Measurements from ENCODE around the gene CELF5.
"Not testable (repeated sequence)": the region's sequence is repeated elsewhere in the genome, so short reads cannot be mapped to it uniquely, and the experiment has no call there.

Gene CELF5

DNA sequence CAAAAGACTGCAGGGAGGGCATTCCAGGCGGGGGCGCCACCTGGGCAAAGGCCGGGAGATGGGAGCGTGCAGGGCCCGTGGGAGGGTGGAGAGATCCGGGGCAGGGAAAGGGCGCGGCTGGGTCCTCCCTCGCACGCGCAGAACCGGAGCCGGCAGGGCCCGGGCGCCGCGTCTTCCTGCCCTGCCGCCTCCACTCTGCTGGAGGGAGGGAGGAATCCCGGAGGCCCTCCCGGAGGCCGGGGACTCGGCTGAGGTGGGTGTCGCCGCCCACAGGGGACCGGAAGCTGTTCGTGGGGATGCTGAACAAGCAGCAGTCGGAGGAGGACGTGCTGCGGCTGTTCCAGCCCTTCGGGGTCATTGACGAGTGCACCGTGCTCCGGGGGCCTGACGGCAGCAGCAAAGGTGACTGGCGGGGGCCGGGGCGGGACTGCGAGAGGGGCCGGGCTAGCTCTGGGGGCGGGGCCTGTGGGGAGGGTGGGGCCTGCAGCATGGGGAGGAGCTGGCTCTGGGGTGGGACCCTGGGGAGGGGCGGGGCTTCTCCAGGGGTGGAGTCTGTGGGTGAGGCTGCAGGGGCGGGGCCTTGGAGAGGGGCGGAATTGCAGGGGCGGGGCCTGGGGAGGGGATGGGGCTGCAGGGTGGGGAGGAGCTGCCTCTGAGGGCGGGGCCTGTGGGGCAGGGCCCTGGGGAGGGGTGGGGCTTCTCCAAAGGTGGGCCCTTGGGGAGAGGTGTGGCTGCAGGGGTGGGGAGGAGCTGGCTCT is 51.3 kb downstream of the CELF5 start:
- peak; percentile 91 for DNase-seq

DNA sequence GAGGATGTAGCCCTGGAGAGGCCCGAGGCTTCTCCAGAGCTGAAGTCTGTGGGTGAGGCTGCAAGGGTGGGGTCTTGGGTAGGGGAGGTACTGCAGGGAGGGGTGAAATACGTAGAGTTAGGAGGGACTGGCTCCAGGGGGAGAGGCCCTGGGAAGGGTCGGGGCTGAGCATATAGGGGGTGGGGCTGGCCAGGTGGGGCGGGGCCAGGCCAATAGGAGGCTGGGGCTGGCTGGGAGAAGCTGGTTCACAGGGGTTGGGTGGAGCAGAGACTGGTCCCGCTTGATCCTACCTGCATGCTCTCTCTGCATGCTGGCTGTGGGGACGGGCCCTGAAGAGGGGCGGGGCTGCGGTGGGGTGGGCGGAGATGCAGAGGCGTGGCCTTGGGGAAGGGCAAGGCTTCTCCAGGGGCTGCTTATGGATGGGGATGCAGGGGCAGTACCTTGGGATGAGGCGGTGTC is 51.9 kb downstream of the CELF5 start:
- peak; percentile 91 for DNase-seq

DNA sequence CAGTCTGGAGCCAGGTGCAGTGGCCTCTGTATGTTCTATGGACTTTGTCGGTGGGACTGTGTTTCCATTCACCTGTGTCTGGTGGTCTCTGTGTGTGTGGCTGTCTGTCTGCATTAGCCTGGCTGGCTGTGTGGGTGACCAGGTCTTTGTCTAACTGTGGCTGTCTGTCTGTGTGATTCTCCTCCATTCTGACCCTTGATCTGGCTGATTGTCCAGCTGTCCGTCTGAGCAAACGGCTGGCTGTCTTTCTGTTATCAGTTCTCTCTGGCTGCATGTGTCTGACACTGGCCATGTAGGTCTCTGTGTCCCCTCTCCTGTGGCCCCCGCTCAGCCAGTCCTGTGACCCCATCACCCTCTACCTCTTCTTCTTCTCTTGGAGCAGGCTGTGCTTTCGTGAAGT is 53.2 kb downstream of the CELF5 start:
- DNase-seq, result no peak

DNA sequence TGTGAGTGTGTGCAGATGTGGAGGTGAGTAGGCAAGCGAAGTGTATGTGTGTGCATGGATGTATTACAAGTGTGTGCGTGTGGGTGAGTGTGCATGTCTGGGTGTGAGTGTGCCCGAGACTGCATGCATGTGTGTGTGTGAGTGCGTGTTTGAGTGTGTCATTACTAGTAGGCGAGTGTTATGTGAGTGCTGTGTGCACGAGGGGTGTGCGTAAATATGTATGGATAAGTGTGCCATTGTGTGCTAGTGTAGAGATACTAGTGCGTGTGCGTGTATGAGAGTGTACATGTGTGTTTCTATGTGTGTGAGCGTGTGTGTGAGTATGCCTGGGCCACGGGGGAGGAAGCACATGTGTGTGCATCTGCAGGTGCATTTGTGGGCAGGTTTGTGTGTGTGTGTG is 53.8 kb downstream of the CELF5 start:
- DNase-seq, result no peak

DNA sequence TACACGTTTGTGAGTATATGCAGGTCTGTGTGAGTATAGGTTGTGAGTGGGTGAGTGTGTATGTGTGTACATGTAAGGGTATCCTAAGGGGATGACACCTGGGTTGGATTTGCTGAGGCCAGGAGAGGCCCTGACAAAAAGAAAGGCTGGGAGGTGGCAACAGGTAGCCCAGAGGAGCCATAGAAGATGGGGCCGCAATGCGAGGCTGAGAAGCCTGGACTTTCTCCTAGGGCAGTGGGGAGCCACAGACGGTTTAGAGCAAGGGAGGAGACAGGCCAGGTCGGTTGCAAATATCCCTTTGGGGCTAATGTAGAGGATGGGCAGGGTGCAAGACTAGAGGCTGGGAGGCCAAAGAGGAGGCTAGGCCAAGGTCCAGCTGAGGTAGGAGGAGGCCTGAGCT is 54.3 kb downstream of the CELF5 start:
- no peak for DNase-seq

DNA sequence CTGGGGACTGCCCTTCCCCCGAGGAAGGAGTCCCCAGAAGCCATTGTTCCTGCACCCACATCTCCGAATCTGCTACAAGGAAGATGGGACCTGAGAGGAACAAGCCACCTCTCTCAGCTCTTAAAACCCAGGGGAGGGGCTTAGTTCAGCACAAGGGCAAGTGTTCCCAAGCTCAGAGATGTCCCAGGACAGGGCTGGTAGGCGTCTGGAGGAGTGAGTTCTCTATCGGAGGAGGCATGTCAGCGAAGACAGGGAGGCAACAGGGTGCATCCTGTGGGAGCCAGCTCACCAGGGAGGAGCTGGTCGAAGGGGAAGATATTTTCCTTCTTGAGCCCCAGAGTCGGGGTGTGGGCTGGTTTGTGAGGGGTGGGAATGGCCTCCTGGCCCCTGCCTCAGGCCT is 54.8 kb downstream of the CELF5 start:
- no peak for DNase-seq

DNA sequence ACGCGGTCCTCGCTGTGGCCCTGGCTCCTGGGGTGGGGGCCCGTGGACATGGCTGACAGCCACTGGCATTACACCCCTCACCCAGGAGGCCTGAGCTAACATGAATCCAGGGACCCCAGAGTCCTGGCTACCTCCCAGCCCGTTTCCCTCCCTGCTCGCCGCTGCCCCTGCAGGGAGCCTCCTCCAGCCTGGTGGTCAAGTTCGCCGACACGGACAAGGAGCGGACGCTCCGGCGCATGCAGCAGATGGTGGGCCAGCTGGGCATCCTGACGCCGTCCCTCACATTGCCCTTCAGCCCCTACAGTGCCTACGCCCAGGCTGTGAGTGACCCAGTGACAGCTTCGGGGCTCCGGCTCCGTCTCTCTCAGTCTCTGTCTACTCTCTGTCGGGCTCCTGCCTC is 56.6 kb downstream of the CELF5 start:
- DNase-seq, result no peak

DNA sequence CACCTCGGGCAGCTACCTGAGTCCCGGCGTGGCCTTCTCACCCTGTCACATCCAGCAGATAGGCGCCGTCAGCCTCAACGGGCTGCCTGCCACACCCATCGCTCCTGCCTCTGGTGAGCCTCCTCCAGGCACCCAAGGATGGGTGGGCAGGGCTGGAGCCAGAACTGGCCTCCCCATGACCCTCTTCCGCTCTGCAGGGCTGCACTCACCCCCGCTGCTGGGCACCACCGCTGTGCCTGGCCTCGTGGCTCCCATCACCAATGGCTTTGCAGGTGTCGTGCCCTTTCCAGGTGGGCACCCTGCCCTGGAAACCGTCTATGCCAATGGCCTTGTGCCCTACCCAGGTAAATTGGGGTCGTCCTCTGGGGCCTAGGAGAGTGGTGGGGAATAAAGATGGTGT is 57.7 kb downstream of the CELF5 start:
- no peak for DNase-seq

DNA sequence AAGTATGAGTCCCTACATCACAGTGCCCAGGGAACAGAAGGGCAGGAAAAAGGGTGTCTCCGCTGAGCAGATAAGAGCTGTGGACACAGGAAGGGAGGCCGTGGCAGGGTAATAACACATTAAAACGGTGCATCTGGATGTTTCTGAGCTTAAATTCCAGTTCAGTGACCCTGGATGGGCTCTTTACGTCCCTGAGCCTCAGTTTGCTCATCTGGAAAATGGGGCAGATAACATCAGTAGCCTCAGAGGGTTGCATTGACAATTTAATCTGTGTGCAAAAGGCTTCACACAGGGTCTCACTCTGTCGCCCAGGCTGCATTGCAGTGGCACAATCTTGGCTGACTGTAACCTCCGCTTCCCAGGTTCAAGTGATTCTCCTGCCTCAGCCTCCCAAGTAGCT is 58.1 kb downstream of the CELF5 start:
- DNase-seq, result no peak

DNA sequence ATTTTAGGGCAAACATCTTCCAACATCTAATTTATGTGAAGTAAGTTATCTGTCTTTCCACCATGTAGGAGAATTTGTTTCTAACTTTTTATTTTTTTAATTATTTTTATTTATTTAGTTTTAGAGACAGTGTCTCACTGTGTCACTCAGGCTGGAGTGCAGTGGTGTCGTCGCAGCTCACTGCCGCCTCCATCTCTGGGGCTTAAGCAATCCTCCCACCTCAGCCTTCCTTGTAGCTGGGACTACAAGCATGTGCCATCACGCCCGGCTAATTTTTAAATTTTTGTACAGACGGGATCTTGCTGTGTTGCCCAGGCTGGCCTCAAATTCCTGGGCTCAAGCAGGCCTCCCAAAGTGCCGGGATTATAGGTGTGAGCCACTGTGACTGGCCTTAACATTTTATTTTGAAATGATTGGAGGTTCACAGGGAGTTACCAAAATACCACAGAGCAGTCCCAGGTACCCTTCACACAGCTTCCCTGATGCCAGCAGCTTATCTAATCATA is 58.8 kb downstream of the CELF5 start:
- DNase-seq, result no peak

DNA sequence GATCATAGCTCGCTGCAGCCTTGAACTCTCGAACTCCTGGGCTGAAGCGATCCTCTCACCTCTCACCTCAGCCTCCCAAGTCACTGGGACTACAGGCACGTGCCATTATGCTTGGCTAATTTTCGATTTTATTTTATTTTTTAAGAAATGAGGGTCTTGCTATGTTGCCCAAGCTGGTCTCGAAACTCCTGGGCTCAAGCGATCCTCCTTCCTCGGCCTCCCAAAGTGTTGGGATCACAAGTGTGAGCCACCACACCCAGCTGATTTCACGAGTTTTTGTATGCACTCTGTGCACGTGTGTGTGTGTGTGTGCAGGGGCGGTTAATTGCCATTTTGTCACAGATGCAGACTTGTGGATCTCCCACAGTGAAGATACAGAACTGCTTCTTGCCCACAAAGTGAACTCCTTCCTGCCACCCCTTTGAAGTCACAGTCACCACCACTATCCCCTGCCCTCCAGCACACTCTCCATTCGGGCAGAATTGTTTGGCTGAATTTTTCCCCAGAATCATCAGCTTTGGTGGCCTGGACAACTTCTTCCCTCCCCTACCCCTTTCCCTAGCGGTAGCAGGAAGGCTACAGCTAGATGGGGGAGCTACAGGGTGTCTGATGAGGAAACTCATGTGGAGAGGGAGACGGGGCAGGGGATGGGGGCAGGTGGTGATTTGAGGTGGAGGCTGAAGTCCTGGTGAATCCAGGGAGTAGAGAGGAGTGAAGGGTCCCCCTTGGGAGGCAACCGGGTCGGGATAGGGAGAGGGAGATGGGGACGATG is 59.6 kb downstream of the CELF5 start:
- DNase-seq, result no peak

DNA sequence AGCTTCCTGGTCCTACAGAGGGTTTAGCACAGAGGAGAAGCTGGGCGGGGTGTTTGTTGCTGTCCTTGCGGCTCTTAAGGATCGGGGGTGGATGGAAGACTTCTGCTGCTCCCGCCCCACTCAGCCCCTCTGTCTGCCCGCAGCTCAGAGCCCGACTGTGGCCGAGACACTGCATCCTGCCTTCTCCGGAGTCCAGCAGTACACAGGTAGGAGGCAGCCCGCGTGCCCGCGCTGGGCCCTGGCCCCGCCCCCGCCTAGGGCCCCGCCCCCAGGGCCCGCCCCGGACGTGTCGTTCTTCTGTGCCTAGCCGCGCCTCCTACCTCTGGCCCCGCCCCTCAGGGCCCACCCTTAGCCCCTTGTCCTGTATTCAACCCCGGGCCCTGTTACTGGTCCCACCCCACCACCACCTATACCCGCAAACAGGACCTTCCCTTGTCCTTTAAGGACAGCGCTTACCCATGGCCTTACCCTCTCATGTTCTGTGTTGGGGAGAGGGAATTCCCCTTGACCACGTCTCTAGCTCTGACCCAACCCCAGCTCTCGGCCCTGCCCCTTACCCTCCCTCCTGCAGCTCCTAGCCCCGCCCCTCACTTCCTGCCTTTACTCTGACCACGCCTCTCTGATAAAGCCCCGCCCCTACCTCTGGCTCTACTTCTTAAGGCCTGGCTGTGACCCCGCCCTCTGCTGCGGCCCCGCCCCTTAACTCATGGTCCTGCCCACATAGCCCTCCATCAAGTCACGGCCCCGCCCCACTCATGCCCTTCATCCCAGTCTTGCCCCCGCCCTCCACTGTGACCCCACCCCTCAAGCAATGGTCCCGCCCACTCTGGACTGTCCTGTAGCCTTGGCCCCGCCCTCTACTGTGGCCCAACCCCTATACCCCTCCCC is 60.5 kb downstream of the CELF5 start:
- peak; percentile 87 for DNase-seq

DNA sequence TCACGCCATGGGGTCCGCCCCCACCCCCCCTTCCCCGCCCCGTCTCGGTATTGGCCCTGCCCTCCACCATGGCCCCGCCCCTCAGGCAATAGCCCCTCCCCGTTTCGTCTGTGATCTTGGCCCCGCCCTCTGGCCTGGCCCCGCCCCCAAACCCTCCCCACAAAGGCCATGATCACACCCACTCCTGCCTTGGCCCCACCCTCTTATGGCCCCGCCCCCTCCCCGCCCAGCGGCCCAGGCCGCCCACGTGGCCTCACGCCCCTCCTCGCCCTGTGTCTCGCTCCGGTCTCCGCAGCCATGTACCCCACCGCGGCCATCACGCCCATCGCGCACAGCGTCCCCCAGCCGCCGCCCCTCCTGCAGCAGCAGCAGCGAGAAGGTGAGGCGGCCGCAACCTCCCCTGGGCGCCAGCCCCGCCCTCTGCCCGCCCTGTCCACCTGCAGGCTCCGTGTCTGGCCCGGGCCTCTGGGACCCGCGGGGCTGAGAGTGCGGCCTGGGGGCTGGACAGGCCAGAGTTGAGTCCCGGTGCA is 61.3 kb downstream of the CELF5 start:
- no peak for DNase-seq

DNA sequence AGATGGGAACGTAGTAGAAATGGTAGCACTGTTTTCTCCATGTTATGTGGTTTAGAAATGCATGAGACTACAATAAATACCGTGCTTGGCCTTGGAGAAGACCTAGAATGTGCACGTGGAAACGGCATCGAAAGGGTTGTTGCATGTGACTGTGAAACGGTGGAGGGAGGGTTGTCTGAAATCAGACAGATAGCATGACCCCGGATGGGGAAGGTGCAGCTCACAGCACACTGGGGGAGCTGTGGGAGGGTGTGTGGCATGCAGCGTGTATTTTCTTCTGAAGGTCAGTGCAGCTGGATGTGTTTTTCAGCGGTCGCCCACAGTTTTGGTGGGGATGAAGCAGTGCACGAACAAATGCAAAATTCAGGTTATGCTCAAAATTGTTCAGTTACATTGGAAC is 63.4 kb downstream of the CELF5 start:
- DNase-seq, result no peak

DNA sequence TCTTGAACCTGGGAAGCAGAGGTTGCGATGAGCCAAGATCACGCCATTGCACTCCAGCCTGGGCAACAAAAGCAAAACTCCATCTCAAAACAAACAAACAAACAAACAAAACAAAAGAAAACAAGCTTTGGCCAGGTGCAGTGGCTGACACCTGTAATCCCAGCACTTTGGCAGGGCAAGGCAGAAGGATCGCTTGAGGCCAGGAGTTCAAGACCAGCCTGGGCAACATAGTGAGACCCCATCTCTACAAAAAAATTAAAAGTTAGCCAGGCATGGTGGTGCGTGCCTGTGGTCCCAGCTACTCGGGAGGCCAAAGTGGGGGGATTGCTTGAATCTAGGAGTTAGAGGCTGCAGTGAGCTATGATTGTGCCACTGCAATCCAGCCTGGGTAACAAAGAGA is 64.0 kb downstream of the CELF5 start:
- not testable (repeated sequence) for DNase-seq

DNA sequence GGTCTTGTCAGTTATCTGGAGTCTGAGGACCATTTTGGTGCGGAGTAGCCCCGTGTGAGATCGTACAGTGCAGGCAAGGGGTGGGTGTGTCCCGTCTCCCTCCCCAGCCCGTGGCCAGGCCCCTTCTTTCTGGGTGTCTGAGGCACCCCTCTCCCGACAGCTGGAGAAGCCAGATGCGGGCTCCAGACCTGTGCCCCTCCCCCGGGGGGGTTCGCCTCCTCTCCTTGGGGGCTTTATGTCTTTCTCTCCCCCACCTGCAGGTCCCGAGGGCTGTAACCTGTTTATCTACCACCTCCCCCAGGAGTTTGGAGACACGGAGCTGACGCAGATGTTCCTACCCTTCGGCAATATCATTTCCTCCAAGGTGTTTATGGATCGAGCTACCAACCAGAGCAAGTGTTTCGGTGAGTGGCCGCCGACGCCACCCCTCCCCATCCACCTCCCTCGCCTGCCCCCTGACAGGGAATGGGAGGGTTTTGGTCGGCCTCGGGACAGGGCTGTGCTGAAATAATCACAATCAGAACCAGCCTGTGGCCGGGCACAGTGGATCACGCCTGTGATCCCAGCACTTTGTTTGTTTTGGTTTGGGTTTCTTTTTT is 65.6 kb downstream of the CELF5 start:
- no peak for DNase-seq

DNA sequence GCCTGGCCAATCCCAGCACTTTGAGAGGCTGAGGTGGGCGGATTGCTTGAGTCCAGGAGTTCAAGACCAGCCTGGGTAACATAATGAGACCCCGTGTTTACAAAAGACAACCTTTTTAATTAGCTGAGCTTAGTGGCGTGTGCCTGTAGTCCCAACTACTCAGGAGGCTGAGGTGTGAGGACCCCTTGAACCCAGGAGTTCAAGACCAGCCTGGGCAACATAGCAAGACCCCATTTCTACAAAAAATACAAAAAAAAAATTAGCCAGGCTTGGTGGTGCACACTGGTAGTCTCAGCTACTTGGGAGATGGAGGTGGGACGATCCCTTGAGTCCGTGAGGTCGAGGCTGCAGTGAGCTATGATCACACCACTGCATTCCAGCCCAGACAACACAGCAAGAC is 66.4 kb downstream of the CELF5 start:
- DNase-seq, result not testable (repeated sequence)

DNA sequence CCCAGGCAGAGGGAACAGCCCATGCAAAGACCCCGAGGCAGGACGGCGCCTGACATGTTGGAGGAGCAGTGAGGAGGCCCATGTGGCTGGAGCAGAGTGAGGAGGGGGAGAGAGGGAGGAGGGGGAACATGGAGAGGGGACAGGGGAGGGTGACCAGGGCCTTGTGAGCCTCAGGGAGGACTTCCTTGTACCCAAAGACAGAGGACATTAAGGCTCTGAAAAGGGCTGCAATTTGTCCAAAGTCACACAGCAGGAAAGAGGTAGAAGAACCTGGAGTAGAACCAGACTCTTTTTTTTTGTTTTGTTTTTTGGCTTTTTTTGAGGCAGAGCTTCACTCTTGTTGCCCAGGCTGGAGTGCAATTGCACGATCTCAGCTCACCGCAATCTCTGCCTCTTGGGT is 67.2 kb downstream of the CELF5 start:
- no peak for DNase-seq

DNA sequence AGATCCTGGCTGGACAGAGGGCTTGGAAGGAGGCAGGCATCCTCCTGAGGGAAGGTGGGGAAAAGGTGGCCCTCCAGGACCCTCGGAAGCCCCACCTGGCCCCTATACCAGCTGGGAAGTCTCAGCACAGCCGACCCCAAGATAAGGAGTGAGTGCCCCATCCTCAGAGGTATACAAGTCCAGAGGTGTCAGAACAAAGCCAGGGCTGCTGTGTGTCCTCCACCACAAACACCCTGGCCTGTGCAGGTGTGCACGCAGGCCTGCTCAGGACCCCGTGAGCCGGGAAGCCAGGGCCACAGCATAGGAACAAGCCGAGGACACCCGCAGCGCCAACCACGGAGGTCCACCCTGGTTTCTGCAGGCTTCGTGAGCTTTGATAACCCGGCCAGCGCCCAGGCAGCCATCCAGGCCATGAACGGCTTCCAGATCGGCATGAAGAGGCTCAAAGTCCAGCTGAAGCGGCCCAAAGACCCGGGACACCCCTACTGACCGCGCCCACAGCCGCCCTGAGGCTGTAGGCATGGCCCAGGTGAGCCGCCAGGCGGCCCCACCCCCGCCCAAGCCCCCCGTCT is 68.6 kb downstream of the CELF5 start:
- no peak for DNase-seq

DNA sequence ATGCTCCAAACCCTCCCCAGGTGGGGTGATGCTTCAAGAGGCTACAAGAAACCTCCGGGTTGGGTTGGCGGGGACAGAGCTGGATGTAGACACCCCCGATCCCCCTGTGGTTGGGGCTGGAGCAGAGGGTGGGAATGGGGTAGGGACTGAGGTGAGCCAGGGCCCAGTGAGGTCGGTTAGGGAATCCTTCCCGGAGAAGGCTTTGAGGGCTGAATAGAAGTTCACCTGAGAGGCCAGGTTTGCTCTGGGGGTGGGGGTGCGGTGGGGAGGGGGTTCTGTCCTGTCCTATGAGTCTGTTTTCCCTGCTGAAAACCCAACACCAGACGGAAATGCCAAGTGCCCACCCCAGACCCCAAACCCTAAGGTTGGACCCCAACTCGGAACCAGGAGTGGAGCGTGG is 69.1 kb downstream of the CELF5 start:
- no peak for DNase-seq

DNA sequence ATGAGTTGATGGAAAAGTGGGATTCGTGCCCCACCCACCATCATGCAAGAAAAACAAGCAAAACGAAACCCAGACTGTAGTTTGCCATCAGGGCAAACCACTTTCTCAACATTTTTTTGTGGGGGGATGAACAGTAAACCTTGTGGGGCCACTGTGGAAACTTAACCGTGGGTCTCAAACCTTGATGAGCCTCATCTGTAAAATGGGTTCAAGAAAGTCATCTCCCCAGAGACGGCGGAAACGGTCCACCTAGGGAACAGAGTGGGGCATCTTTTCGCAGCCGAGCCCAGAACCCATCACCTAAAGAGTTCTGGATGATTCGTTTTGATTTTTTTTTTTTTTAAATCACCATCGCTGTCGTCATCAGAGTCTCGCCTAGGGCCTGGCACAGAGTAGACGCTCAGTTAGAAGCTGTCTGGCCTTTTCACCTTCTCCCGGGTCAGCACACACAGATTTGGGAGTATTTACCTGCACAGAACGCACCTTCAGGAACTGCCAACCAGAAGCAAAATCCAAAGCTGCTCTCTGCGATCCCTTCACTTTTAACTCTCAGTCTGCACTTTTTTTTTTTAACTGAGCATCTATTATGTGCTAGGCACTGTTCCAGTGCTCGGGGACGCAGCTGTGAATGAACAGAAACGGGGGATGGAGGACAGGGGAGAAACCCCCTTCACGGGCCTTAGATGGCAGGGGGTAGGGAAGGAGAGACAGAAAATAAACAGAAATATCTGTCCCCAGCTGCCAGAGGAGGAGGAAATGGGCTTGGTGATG is 69.8 kb downstream of the CELF5 start:
- DNase-seq, result no peak

Measured in DMS153 (cell line).